ENCODE data around the gene EPHA8. TPM values are rescaled to one million over a fixed set of nuclear protein-coding genes. Genes with fewer than 3 reads are reported as not detected.

The EPHA8 gene
- total RNA-seq, 1 experiment from 2014 or later: 3.8 TPM

DNA sequence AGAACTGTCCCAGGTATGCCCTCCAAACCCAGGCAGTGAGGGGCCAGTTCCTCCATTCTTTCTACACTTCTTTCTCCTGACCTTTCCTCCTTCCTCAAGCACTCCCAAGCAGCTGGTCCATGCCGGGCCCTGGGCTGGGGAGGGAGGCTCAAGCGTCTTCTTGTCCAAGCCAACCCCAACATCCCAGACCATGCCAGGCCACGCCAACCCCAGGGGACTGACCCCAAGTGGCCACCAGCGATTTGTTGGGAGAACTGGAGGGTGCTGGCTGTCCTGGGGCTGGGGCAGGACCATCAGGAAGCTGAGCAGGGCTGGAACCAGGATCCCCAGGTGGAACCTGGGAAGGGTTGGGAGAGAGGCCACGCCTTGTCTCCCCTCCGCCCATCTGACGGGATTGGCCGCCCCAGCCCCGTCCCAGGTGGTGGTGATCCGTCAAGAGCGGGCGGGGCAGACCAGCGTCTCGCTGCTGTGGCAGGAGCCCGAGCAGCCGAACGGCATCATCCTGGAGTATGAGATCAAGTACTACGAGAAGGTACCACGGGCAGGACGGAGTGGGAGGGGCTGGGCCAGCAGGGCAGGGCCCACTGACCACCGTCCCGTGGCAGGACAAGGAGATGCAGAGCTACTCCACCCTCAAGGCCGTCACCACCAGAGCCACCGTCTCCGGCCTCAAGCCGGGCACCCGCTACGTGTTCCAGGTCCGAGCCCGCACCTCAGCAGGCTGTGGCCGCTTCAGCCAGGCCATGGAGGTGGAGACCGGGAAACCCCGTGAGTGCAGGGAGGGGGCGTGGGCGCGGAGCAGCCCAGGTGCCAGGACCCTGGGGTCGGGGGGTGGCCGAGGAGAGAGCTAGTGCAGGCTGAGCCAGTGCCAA is 29.9 kb downstream of the EPHA8 start:
- Mint-ChIP-seq H3K27me3 (ENCODE audit: low read depth) (no peaks in the 10 kb centered on the region; the same call in 1 of the 2 replicates), H3K4me1 (0 out of 2 replicates have a peak, but pooled peaks cover 2% of the 10 kb centered on the region), H3K9me3 (no peaks in the 10 kb centered on the region), H3K4me3 (peak overlapping the region; percentile 61), H3K36me3 (no peaks in the 10 kb centered on the region), H3K27ac (no peak overlapping the region)
- CTCF ChIA-PET: interaction anchor here (0.6 to 1.2 kb wide), 3 partner anchors 49 to 125 kb away, joined by 3 to 5 read pairs (median 3); no protein-coding TSS in a partner anchor
- DNase-seq (ENCODE audit: low spot score): peak; percentile 75
- ATAC-seq: peak; percentile 97
- POLR2A ChIA-PET: no interaction called here
- TF ChIP-seq RORB (CRISPR knock-in tag; IDR thresholded peaks at IDR 0.05): no peak
- no peak for TF ChIP-seq MXD4 (CRISPR knock-in tag; IDR thresholded peaks at IDR 0.05; ENCODE audit: borderline replicate concordance)
- TF ChIP-seq, protein P1, sequence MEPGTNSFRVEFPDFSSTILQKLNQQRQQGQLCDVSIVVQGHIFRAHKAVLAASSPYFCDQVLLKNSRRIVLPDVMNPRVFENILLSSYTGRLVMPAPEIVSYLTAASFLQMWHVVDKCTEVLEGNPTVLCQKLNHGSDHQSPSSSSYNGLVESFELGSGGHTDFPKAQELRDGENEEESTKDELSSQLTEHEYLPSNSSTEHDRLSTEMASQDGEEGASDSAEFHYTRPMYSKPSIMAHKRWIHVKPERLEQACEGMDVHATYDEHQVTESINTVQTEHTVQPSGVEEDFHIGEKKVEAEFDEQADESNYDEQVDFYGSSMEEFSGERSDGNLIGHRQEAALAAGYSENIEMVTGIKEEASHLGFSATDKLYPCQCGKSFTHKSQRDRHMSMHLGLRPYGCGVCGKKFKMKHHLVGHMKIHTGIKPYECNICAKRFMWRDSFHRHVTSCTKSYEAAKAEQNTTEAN (CRISPR knock-in tag; IDR thresholded peaks at IDR 0.05): no peak
- TF ChIP-seq JUN (CRISPR knock-in tag; IDR thresholded peaks at IDR 0.05): no peak
- TF ChIP-seq MYBL2 (CRISPR knock-in tag; IDR thresholded peaks at IDR 0.05): no peak
- TF ChIP-seq ZNF423 (CRISPR knock-in tag; IDR thresholded peaks at IDR 0.05): no peak
- TF ChIP-seq, protein P2, sequence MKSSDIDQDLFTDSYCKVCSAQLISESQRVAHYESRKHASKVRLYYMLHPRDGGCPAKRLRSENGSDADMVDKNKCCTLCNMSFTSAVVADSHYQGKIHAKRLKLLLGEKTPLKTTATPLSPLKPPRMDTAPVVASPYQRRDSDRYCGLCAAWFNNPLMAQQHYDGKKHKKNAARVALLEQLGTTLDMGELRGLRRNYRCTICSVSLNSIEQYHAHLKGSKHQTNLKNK (CRISPR knock-in tag; IDR thresholded peaks at IDR 0.05): no peak
- no peak for TF ChIP-seq ZNF263 (CRISPR knock-in tag; IDR thresholded peaks at IDR 0.05; ENCODE audit: low read depth)
- TF ChIP-seq, protein P3, sequence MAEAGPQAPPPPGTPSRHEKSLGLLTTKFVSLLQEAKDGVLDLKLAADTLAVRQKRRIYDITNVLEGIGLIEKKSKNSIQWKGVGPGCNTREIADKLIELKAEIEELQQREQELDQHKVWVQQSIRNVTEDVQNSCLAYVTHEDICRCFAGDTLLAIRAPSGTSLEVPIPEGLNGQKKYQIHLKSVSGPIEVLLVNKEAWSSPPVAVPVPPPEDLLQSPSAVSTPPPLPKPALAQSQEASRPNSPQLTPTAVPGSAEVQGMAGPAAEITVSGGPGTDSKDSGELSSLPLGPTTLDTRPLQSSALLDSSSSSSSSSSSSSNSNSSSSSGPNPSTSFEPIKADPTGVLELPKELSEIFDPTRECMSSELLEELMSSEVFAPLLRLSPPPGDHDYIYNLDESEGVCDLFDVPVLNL (CRISPR knock-in tag; IDR thresholded peaks at IDR 0.05; ENCODE audit: borderline replicate concordance, low read depth): no peak
- 0 out of 2 replicates have a peak, but pooled peaks have one; percentile 45 for TF ChIP-seq ETV6 (CRISPR knock-in tag; IDR thresholded peaks at IDR 0.05)
- TF ChIP-seq ZNF219 (CRISPR knock-in tag; IDR thresholded peaks at IDR 0.05; ENCODE audit: borderline replicate concordance): no peak
- TF ChIP-seq, protein P4, sequence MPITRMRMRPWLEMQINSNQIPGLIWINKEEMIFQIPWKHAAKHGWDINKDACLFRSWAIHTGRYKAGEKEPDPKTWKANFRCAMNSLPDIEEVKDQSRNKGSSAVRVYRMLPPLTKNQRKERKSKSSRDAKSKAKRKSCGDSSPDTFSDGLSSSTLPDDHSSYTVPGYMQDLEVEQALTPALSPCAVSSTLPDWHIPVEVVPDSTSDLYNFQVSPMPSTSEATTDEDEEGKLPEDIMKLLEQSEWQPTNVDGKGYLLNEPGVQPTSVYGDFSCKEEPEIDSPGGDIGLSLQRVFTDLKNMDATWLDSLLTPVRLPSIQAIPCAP (CRISPR knock-in tag; IDR thresholded peaks at IDR 0.05): no peak
- TF ChIP-seq, protein P5, sequence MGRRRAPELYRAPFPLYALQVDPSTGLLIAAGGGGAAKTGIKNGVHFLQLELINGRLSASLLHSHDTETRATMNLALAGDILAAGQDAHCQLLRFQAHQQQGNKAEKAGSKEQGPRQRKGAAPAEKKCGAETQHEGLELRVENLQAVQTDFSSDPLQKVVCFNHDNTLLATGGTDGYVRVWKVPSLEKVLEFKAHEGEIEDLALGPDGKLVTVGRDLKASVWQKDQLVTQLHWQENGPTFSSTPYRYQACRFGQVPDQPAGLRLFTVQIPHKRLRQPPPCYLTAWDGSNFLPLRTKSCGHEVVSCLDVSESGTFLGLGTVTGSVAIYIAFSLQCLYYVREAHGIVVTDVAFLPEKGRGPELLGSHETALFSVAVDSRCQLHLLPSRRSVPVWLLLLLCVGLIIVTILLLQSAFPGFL (CRISPR knock-in tag; IDR thresholded peaks at IDR 0.05; ENCODE audit: borderline replicate concordance): no peak
- 0 out of 2 replicates have a peak, but pooled peaks have one; percentile 77 for TF ChIP-seq ZNF121 (CRISPR knock-in tag; IDR thresholded peaks at IDR 0.05)
- peak; percentile 13; the same call in 1 of the 2 replicates for TF ChIP-seq FOXK1 (CRISPR knock-in tag; IDR thresholded peaks at IDR 0.05)
- no peak for TF ChIP-seq HMGA2 (CRISPR knock-in tag; IDR thresholded peaks at IDR 0.05)
- no peak for TF ChIP-seq ZNF396 (CRISPR knock-in tag; IDR thresholded peaks at IDR 0.05; ENCODE audit: borderline replicate concordance)
- TF ChIP-seq, protein P6, sequence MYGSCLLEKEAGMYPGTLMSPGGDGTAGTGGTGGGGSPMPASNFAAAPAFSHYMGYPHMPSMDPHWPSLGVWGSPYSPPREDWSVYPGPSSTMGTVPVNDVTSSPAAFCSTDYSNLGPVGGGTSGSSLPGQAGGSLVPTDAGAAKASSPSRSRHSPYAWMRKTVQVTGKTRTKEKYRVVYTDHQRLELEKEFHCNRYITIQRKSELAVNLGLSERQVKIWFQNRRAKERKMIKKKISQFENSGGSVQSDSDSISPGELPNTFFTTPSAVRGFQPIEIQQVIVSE (CRISPR knock-in tag; IDR thresholded peaks at IDR 0.05; ENCODE audit: borderline replicate concordance): no peak
- no peak for TF ChIP-seq TCF7 (CRISPR knock-in tag; IDR thresholded peaks at IDR 0.05; ENCODE audit: low read depth)
- TF ChIP-seq CREM (CRISPR knock-in tag; IDR thresholded peaks at IDR 0.05): no peak; the same call in 1 of the 2 replicates
- TF ChIP-seq NR2C2 (CRISPR knock-in tag; IDR thresholded peaks at IDR 0.05): no peak
- TF ChIP-seq, protein P7, sequence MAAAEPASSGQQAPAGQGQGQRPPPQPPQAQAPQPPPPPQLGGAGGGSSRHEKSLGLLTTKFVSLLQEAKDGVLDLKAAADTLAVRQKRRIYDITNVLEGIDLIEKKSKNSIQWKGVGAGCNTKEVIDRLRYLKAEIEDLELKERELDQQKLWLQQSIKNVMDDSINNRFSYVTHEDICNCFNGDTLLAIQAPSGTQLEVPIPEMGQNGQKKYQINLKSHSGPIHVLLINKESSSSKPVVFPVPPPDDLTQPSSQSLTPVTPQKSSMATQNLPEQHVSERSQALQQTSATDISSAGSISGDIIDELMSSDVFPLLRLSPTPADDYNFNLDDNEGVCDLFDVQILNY (CRISPR knock-in tag; IDR thresholded peaks at IDR 0.05): no peak
- TF ChIP-seq RELA (CRISPR knock-in tag; IDR thresholded peaks at IDR 0.05; ENCODE audit: borderline replicate concordance): no peak
- no peak for TF ChIP-seq NFE2L1 (CRISPR knock-in tag; IDR thresholded peaks at IDR 0.05)
- no peak for TF ChIP-seq GABPB1 (CRISPR knock-in tag; IDR thresholded peaks at IDR 0.05)
- TF ChIP-seq TP53 (CRISPR knock-in tag; IDR thresholded peaks at IDR 0.05): no peak
- no peak for TF ChIP-seq FOXJ3 (CRISPR knock-in tag; IDR thresholded peaks at IDR 0.05; ENCODE audit: borderline replicate concordance)
- TF ChIP-seq ZNF671 (CRISPR knock-in tag; IDR thresholded peaks at IDR 0.05): no peak
- TF ChIP-seq, protein P8, sequence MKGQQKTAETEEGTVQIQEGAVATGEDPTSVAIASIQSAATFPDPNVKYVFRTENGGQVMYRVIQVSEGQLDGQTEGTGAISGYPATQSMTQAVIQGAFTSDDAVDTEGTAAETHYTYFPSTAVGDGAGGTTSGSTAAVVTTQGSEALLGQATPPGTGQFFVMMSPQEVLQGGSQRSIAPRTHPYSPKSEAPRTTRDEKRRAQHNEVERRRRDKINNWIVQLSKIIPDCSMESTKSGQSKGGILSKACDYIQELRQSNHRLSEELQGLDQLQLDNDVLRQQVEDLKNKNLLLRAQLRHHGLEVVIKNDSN (CRISPR knock-in tag; IDR thresholded peaks at IDR 0.05): no peak
- TF ChIP-seq, protein P9, sequence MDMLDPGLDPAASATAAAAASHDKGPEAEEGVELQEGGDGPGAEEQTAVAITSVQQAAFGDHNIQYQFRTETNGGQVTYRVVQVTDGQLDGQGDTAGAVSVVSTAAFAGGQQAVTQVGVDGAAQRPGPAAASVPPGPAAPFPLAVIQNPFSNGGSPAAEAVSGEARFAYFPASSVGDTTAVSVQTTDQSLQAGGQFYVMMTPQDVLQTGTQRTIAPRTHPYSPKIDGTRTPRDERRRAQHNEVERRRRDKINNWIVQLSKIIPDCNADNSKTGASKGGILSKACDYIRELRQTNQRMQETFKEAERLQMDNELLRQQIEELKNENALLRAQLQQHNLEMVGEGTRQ (CRISPR knock-in tag; IDR thresholded peaks at IDR 0.05): 0 out of 2 replicates have a peak, but pooled peaks have one; percentile 3
